Transverse colon (tissue), 4 donors: ENCODE results near the gene DENND1B. TPM values are rescaled to one million over a fixed set of nuclear protein-coding genes. Genes with fewer than 3 reads are reported as not detected.

Source experiments
- DNase-seq: peaks from one replicate; pipeline ENCODE4 v3.0.0-alpha.2; 2019
- H3K27ac ChIP-seq, 4 donors: fragments of 200-600 bp; sonication (generic); 2 replicates each; pipeline ENCODE4 v1.5.1; 2016 to 2018; ENCODE audit warnings: inconsistent platforms in 4 of 4
- H3K27me3 ChIP-seq: fragments of 200-600 bp; sonication (generic); 2 replicates; pipeline ENCODE4 v1.5.1; 2017; ENCODE audit warnings: inconsistent platforms
- H3K36me3 ChIP-seq, 4 donors: fragments of 200-600 bp; sonication (generic); 2 replicates each; pipeline ENCODE4 v1.5.1; 2017 to 2019; ENCODE audit warnings: inconsistent platforms in 4 of 4
- H3K4me1 ChIP-seq, 4 donors: fragments of 200-600 bp; sonication (generic); 2 replicates each; pipeline ENCODE4 v1.5.1; 2017 to 2020; ENCODE audit warnings: inconsistent platforms in 4 of 4
- H3K4me3 ChIP-seq, 4 donors: fragments of 200-600 bp; sonication (generic); 1 replicate in 1 of 4; 2 replicates in 3 of 4; pipeline versions ENCODE4 v1.5.1 to v1.6.1; 2017 to 2019; ENCODE audit warnings: inconsistent platforms in 4 of 4
- H3K9me3 ChIP-seq, 2 donors: fragments of 200-600 bp; sonication (generic); 2 replicates each; pipeline ENCODE4 v1.5.1; 2017 to 2019; ENCODE audit warnings: inconsistent platforms in 2 of 2
- CTCF ChIP-seq, 5 experiments: fragments of 200-600 bp in 3 of 5; fragments of 450-650 bp in 2 of 5; sonication (generic) in 3 of 5; IDR thresholded peaks; 1 replicate in 2 of 5; 2 replicates in 3 of 5; pipeline ENCODE4 v1.5.1; 2016 to 2017; ENCODE audit warnings: antibody characterized with exemption in 5 of 5, inconsistent platforms in 3 of 5, mild to moderate bottlenecking in 2 of 5, moderate library complexity in 1 of 5
- EP300 ChIP-seq: sonication (generic); formaldehyde crosslinking; IDR thresholded peaks from one replicate; pipeline ENCODE4 v1.6.1; 2017; ENCODE audit warnings: antibody characterized with exemption, low read depth
- POLR2A ChIP-seq: fragments of 450-650 bp; IDR thresholded peaks from one replicate; pipeline ENCODE4 v1.6.1; 2016; ENCODE audit warnings: antibody characterized with exemption, mild to moderate bottlenecking, moderate library complexity
- POLR2AphosphoS5 ChIP-seq, 3 donors: sonication (generic); formaldehyde crosslinking; IDR thresholded peaks; one replicate each; pipeline ENCODE4 v1.6.1; 2016; ENCODE audit warnings: antibody characterized with exemption in 3 of 3
- WGBS, 2 donors: methylation state at CpG; one replicate each; pipeline ENCODE4 v1.1.5; 2018; ENCODE audit warnings: low coverage in 1 of 2; 5-methylcytosine and 5-hydroxymethylcytosine counted together
- in situ Hi-C, 4 donors: fragments of 200-750 bp; cut with MboI; loops; one replicate each; pipeline versions ENCODE4 v1.15.0 to v1.15.1; 2017; ENCODE audit warnings: low sequenced_read_pairs in 3 of 4, low pct_ligation_motif_present in 1 of 4, low pct_unique_long_range_greater_than_20kb in 1 of 4
- intact Hi-C: fragments of 100-400 bp; cut with DNase I; formaldehyde crosslinking; loops from one replicate; pipeline ENCODE4 v1.15.1; 2023; ENCODE audit warnings: low total_unique reads
- total RNA-seq, 4 donors: library from RNA; depleted of rRNA; stranded (reverse); fragments of >200 nt; gene quantifications; one replicate each; pipeline ENCODE4 v1.1.0, GENCODE V29; 2016

The DENND1B gene
- total RNA-seq, 4 donors from 2014 or later: 21.9 to 59.9 (median 42.3) TPM

- no peak for DNase-seq
- 81 to 100% methylated on average over 1 of the region's 1 CpG for WGBS, 2 donors
- no peaks in the 10 kb centered on the region for H3K4me1 ChIP-seq
- intact Hi-C loops: no loop called here
- peaks cover 0 to 7% (median 0%) of the 10 kb centered on the region in 4 donors for H3K36me3 ChIP-seq
- in situ Hi-C loops: no loop called here
- TF ChIP-seq EP300 (no peak), POLR2A (no peak), POLR2AphosphoS5 (IDR thresholded peaks at IDR 0.05) (no peak), CTCF (IDR thresholded peaks at IDR 0.05) (no peak)
- H3K27ac ChIP-seq: no peak overlapping the region
- no peak overlapping the region for H3K4me3 ChIP-seq
- no peaks in the 10 kb centered on the region for H3K9me3 ChIP-seq
- H3K27me3 ChIP-seq: no peaks in the 10 kb centered on the region
Measured at GRCh38 chr1:197557302-197557701, 218.0 kb downstream of the DENND1B start.

- Histone ChIP-seq H3K36me3 (peaks cover 0 to 16% (median 0%) of the 10 kb centered on the region in 4 donors), H3K4me3 (no peak overlapping the region), H3K27ac (no peak overlapping the region), H3K27me3 (no peaks in the 10 kb centered on the region), H3K9me3 (no peaks in the 10 kb centered on the region), H3K4me1 (no peaks in the 10 kb centered on the region)
- intact Hi-C loops (no loop called here), in situ Hi-C loops (no loop called here)
- 0 to 67% methylated on average over 1 of the region's 1 CpG for WGBS, 2 donors
- no peak for DNase-seq
- TF ChIP-seq CTCF (IDR thresholded peaks at IDR 0.05): no peak
- TF ChIP-seq EP300: no peak
- TF ChIP-seq POLR2AphosphoS5 (IDR thresholded peaks at IDR 0.05): no peak
- TF ChIP-seq POLR2A: no peak
Measured at GRCh38 chr1:197553281-197553680, 222.0 kb downstream of the DENND1B start.

GRCh38 chr1:197546989-197547388 lies 228.3 kb downstream of the DENND1B start:
- DNase-seq: no peak
- no peaks in the 10 kb centered on the region for H3K27me3 ChIP-seq
- no peak overlapping the region for H3K27ac ChIP-seq
- no peak for TF ChIP-seq CTCF (IDR thresholded peaks at IDR 0.05)
- TF ChIP-seq POLR2AphosphoS5 (IDR thresholded peaks at IDR 0.05): no peak
- no peak for TF ChIP-seq POLR2A
- no peak for TF ChIP-seq EP300
- peaks cover 0 to 25% (median 0%) of the 10 kb centered on the region in 4 donors for H3K36me3 ChIP-seq
- in situ Hi-C loops (no loop called here), intact Hi-C loops (no loop called here)
- no peak overlapping the region for H3K4me3 ChIP-seq
- H3K4me1 ChIP-seq: no peaks in the 10 kb centered on the region
- H3K9me3 ChIP-seq: no peaks in the 10 kb centered on the region
- WGBS, 2 donors: 97 to 100% methylated on average over 1 of the region's 1 CpG

GRCh38 chr1:197544553-197544952 lies 230.7 kb downstream of the DENND1B start:
- in situ Hi-C loops (no loop called here), intact Hi-C loops (no loop called here)
- DNase-seq: no peak
- H3K27ac ChIP-seq: no peak overlapping the region
- H3K4me3 ChIP-seq: no peak overlapping the region
- peaks cover 0 to 19% (median 3%) of the 10 kb centered on the region in 4 donors for H3K36me3 ChIP-seq
- no peaks in the 10 kb centered on the region for H3K9me3 ChIP-seq
- H3K4me1 ChIP-seq: no peaks in the 10 kb centered on the region
- 92 to 97% methylated on average over 2 of the region's 2 CpGs for whole genome bisulfite sequencing, 2 donors
- TF ChIP-seq EP300 (no peak), CTCF (IDR thresholded peaks at IDR 0.05) (no peak), POLR2A (no peak), POLR2AphosphoS5 (IDR thresholded peaks at IDR 0.05) (no peak)
- H3K27me3 ChIP-seq: no peaks in the 10 kb centered on the region
